Omental fat pad (tissue), 4 donors: Measurements from ENCODE around the gene DKK3. TPM values are rescaled to one million over a fixed set of nuclear protein-coding genes. Genes with fewer than 3 reads are reported as not detected.
A peak's percentile ranks its signal among the peaks of the same experiment; 100 is the strongest.

ENCODE experiments used
- ATAC-seq: fragments of 150-250 bp; one replicate; pipeline ENCODE4 v1.9.1; 2016; ENCODE audit warnings: mild to moderate bottlenecking, moderate library complexity; ENCODE audit not compliant: low FRiP score
- DNase-seq: peaks from one replicate; pipeline ENCODE4 v3.0.0-alpha.2; 2019; ENCODE audit warnings: low spot score
- CTCF ChIP-seq, 3 donors: fragments of 450-650 bp; IDR thresholded peaks; one replicate each; pipeline ENCODE4 v1.5.1; 2016 to 2017; ENCODE audit warnings: antibody characterized with exemption in 3 of 3, mild to moderate bottlenecking in 3 of 3, moderate library complexity in 2 of 3
- total RNA-seq, 4 donors: library from RNA; depleted of rRNA; stranded (reverse); fragments of >200 nt; gene quantifications; one replicate each; pipeline ENCODE4 v1.1.0, GENCODE V29; 2016

Gene DKK3
- total RNA-seq, 4 donors from 2014 or later = 16.5 to 33.6 (median 21.7) TPM

GRCh38 chr11:11923828-11924227, 84.6 kb downstream of the DKK3 start:
- no peak for TF ChIP-seq CTCF (IDR thresholded peaks at IDR 0.05)
- no peak for DNase-seq
- ATAC-seq = no peak

GRCh38 chr11:11916981-11917399, 91.4 kb downstream of the DKK3 start:
- ATAC-seq (peak; percentile 94), DNase-seq (no peak)
- TF ChIP-seq CTCF (IDR thresholded peaks at IDR 0.05) = no peak

GRCh38 chr11:11915625-11916024, 92.8 kb downstream of the DKK3 start:
- no peak for ATAC-seq
- DNase-seq = no peak
- no peak for TF ChIP-seq CTCF (IDR thresholded peaks at IDR 0.05)

GRCh38 chr11:11913395-11913794, 95.0 kb downstream of the DKK3 start:
- no peak for ATAC-seq
- no peak for DNase-seq
- no peak for TF ChIP-seq CTCF (IDR thresholded peaks at IDR 0.05)

Other genes with a start within 250 kb of the DKK3 start
- 10 to 100 TPM; 61.0 to 83.3 (median 72.8) TPM for gene USP47, start 166.7 kb downstream of the DKK3 start, total RNA-seq
- gene MICAL2, start 102.0 kb upstream of the DKK3 start, total RNA-seq = 100 to 1,000 TPM in 1 of 4 donors, 10 to 100 TPM in 3; 34.3 to 143 (median 57.0) TPM